ENCODE data around the gene SBF2. TPM values are rescaled to one million over a fixed set of nuclear protein-coding genes. Genes with fewer than 3 reads are reported as not detected.

The SBF2 gene
- total RNA-seq, 3 donors from 2014 or later (not counting 1 experiment from before 2014, with no cell fraction given) = 25.2 to 26.9 (median 26.3) TPM

DNA sequence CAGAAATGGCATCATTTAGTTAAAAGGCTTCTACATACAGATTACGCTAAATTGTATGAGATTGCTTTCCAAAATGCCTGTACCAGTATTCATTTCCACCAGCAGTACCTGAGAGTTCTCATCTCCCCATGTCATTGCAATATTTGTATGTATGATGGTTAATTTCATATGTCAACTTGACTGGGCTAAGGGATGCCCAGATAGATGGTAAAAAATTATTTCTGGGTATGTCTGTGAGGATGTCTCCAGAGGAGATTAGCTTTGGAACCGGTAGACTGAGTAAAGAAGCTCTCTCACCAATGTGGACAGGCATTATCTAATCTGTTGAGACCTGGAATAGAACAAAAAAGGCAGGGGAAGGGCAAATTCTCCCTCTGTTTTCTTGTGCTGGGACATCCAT, 17.8 kb upstream of the SBF2 start:
- 78% methylated on average over 1 of the region's 2 CpGs for WGBS (ENCODE audit: insufficient coverage)
- H3K4me3 Mint-ChIP-seq = no peak overlapping the region
- Histone ChIP-seq H3K4me3 (ENCODE audit: low read length) (no peak overlapping the region), H3K9me3 (ENCODE audit: control insufficient read depth, insufficient read depth, low read length) (no peaks in the 10 kb centered on the region), H3K27ac (ENCODE audit: low read length) (no peak overlapping the region), H3K4me1 (ENCODE audit: control insufficient read depth, insufficient read depth, low read length) (peaks cover 17% of the 10 kb centered on the region), H3K36me3 (ENCODE audit: control insufficient read depth, insufficient read depth, low read length) (no peaks in the 10 kb centered on the region), H3K27me3 (ENCODE audit: control insufficient read depth, insufficient read depth, low read length) (peaks cover 26% of the 10 kb centered on the region)
- intact Hi-C loops (cut with micrococcal nuclease) = no loop called here
- peaks cover 17% of the 10 kb centered on the region in 2 donors for H3K4me1 Mint-ChIP-seq
- H3K27ac Mint-ChIP-seq = no peak overlapping the region
- ATAC-seq = no peak
- H3K9me3 Mint-ChIP-seq = no peaks in the 10 kb centered on the region
- no peak for DNase-seq
- TF ChIP-seq, protein P1, sequence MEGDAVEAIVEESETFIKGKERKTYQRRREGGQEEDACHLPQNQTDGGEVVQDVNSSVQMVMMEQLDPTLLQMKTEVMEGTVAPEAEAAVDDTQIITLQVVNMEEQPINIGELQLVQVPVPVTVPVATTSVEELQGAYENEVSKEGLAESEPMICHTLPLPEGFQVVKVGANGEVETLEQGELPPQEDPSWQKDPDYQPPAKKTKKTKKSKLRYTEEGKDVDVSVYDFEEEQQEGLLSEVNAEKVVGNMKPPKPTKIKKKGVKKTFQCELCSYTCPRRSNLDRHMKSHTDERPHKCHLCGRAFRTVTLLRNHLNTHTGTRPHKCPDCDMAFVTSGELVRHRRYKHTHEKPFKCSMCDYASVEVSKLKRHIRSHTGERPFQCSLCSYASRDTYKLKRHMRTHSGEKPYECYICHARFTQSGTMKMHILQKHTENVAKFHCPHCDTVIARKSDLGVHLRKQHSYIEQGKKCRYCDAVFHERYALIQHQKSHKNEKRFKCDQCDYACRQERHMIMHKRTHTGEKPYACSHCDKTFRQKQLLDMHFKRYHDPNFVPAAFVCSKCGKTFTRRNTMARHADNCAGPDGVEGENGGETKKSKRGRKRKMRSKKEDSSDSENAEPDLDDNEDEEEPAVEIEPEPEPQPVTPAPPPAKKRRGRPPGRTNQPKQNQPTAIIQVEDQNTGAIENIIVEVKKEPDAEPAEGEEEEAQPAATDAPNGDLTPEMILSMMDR (IDR thresholded peaks at IDR 0.05) = no peak
- H3K36me3 Mint-ChIP-seq = no peaks in the 10 kb centered on the region
- H3K27me3 Mint-ChIP-seq (ENCODE audit: low read depth in 2 of 2) = peaks cover 40 to 41% of the 10 kb centered on the region in 2 donors

GRCh38 chr11:10310301-10310841, 16.4 kb upstream of the SBF2 start:
- Mint-ChIP-seq H3K27me3 (ENCODE audit: low read depth in 2 of 2) (peaks cover 40 to 48% of the 10 kb centered on the region in 2 donors), H3K4me1 (peaks cover 29 to 31% of the 10 kb centered on the region in 2 donors), H3K4me3 (no peak overlapping the region), H3K9me3 (no peaks in the 10 kb centered on the region), H3K27ac (no peak overlapping the region), H3K36me3 (no peaks in the 10 kb centered on the region)
- Histone ChIP-seq H3K27me3 (ENCODE audit: control insufficient read depth, insufficient read depth, low read length) (peaks cover 39% of the 10 kb centered on the region), H3K4me3 (ENCODE audit: low read length) (no peak overlapping the region), H3K36me3 (ENCODE audit: control insufficient read depth, insufficient read depth, low read length) (no peaks in the 10 kb centered on the region), H3K4me1 (ENCODE audit: control insufficient read depth, insufficient read depth, low read length) (peaks cover 31% of the 10 kb centered on the region), H3K27ac (ENCODE audit: low read length) (no peak overlapping the region), H3K9me3 (ENCODE audit: control insufficient read depth, insufficient read depth, low read length) (no peaks in the 10 kb centered on the region)
- ATAC-seq = no peak
- TF ChIP-seq, protein P1 (IDR thresholded peaks at IDR 0.05) = no peak
- DNase-seq = no peak
- WGBS (ENCODE audit: insufficient coverage) = 84% methylated on average over 3 of the region's 3 CpGs
- intact Hi-C loops (cut with micrococcal nuclease) = no loop called here

- Mint-ChIP-seq H3K27me3 (ENCODE audit: low read depth in 2 of 2) (peaks cover 42 to 46% of the 10 kb centered on the region in 2 donors), H3K27ac (no peak overlapping the region), H3K4me1 (peaks cover 33 to 40% of the 10 kb centered on the region in 2 donors), H3K36me3 (no peaks in the 10 kb centered on the region), H3K9me3 (no peaks in the 10 kb centered on the region), H3K4me3 (no peak overlapping the region)
- no peaks in the 10 kb centered on the region for H3K9me3 ChIP-seq (ENCODE audit: control insufficient read depth, insufficient read depth, low read length)
- peaks cover 40% of the 10 kb centered on the region for H3K4me1 ChIP-seq (ENCODE audit: control insufficient read depth, insufficient read depth, low read length)
- no peak overlapping the region for H3K4me3 ChIP-seq (ENCODE audit: low read length)
- TF ChIP-seq, protein P1 (IDR thresholded peaks at IDR 0.05) = no peak
- H3K27ac ChIP-seq (ENCODE audit: low read length) = no peak overlapping the region
- intact Hi-C loops (cut with micrococcal nuclease) = loop anchor here (5.0 to 10.0 kb wide), 3 partner anchors 337 to 775 kb away; no protein-coding TSS in a partner anchor
- ATAC-seq = no peak
- DNase-seq = no peak
- peaks cover 37% of the 10 kb centered on the region for H3K27me3 ChIP-seq (ENCODE audit: control insufficient read depth, insufficient read depth, low read length)
- H3K36me3 ChIP-seq (ENCODE audit: control insufficient read depth, insufficient read depth, low read length) = no peaks in the 10 kb centered on the region
- 76% methylated on average over 12 of the region's 12 CpGs for WGBS (ENCODE audit: insufficient coverage)
These were observed 15.4 kb upstream of the SBF2 start for GRCh38 chr11:10309163-10310093.

Measured in natural killer cell (primary cell).